ENCODE data around the gene IGSF23. TPM values are rescaled to one million over a fixed set of nuclear protein-coding genes. Genes with fewer than 3 reads are reported as not detected.
A peak's percentile ranks its signal among the peaks of the same experiment; 100 is the strongest.

IGSF23 gene
- total RNA-seq, 6 donors from 2014 or later = not detected

- 52 to 65% methylated on average over 4 of the region's 4 CpGs for WGBS, 2 donors
- H3K27ac ChIP-seq = peak overlapping the region; percentile 58 to 82 (median 74)
- no peaks in the 10 kb centered on the region for H3K9me3 ChIP-seq
- no peak overlapping the region for H3K4me3 ChIP-seq
- DNase-seq (peak in 1 of 2 donors; percentile 63), ATAC-seq (ENCODE audit: low FRiP score in 2 of 2) (peak in 1 of 2 donors; percentile 64)
- H3K4me1 ChIP-seq = peaks cover 22 to 55% (median 46%) of the 10 kb centered on the region in 4 donors
- peaks cover 0 to 10% (median 0%) of the 10 kb centered on the region in 4 donors for H3K36me3 ChIP-seq
- TF ChIP-seq POLR2A (IDR thresholded peaks at IDR 0.05) (no peak), CTCF (IDR thresholded peaks at IDR 0.05) (no peak), POLR2AphosphoS5 (IDR thresholded peaks at IDR 0.05) (no peak), EP300 (IDR thresholded peaks at IDR 0.05) (no peak)
- no peaks in the 10 kb centered on the region for H3K27me3 ChIP-seq
Measured at GRCh38 chr19:44685877-44686276, 72.5 kb downstream of the IGSF23 start.

Small RNA genes within 50 kb of the gene (small RNA-seq; reads per million reads assigned to genes)
- gene AC243964.1 = 0 reads per million in 4 donors

Other genes starting within 250 kb of the IGSF23 start
- 1 to 10 TPM in 4 of 6 donors, under 1 TPM in 1, not detected in 1; 0.61 to 3.8 (median 1.3) TPM for gene ZNF285, start 212.0 kb upstream of the IGSF23 start, total RNA-seq
- 1 to 10 TPM; 1.4 to 2.2 (median 1.8) TPM for gene ZNF229, start 165.1 kb upstream of the IGSF23 start, total RNA-seq
- gene ZNF180, start 113.0 kb upstream of the IGSF23 start, total RNA-seq = 10 to 100 TPM in 3 of 6 donors, 1 to 10 TPM in 3; 6.3 to 14.3 (median 10.0) TPM
- not detected for gene CEACAM20, start 83.9 kb upstream of the IGSF23 start, total RNA-seq
- gene PVR, start 30.3 kb downstream of the IGSF23 start, total RNA-seq = 10 to 100 TPM; 40.5 to 89.7 (median 44.2) TPM
- gene CEACAM19, start 57.9 kb downstream of the IGSF23 start, total RNA-seq = 10 to 100 TPM in 2 of 6 donors, 1 to 10 TPM in 4; 2.8 to 13.6 (median 7.2) TPM
- gene CEACAM16, start 85.6 kb downstream of the IGSF23 start, total RNA-seq = not detected
- 100 to 1,000 TPM in 2 of 6 donors, 10 to 100 TPM in 4; 31.1 to 114 (median 71.6) TPM for gene BCL3, start 135.1 kb downstream of the IGSF23 start, total RNA-seq
- 10 to 100 TPM in 1 of 6 donors, 1 to 10 TPM in 5; 2.9 to 10.5 (median 4.5) TPM for gene CBLC, start 164.3 kb downstream of the IGSF23 start, total RNA-seq
- 100 to 1,000 TPM; 246 to 557 (median 274) TPM for gene BCAM, start 195.5 kb downstream of the IGSF23 start, total RNA-seq
- 100 to 1,000 TPM in 4 of 6 donors, 10 to 100 TPM in 2; 52.2 to 152 (median 109) TPM for gene NECTIN2, start 232.7 kb downstream of the IGSF23 start, total RNA-seq

Data from upper lobe of left lung (tissue), 6 donors.